HG02943 (cell line): Measurements from ENCODE around the gene SLC5A10.

Experiments used
- ATAC-seq: cut with Tn5 transposase; IDR thresholded peaks from one replicate; pipeline ENCODE4 v1.9.1; 2021; ENCODE audit warnings: mild to moderate bottlenecking, low read depth, moderate library complexity; ENCODE audit not compliant: unreplicated experiment

Gene SLC5A10

GRCh38 chr17:19000531-19001325 is 48.8 kb downstream of the SLC5A10 start:
- no peak for ATAC-seq

- no peak for ATAC-seq
These were observed 50.1 kb downstream of the SLC5A10 start for GRCh38 chr17:19001907-19002590.

- ATAC-seq: no peak
These were observed 51.0 kb downstream of the SLC5A10 start for GRCh38 chr17:19002805-19003542.

- peak; percentile 8 for ATAC-seq
These were observed 51.8 kb downstream of the SLC5A10 start for GRCh38 chr17:19003543-19004420.

GRCh38 chr17:19004421-19005136 is 52.6 kb downstream of the SLC5A10 start, which contains the start of gene FAM83G:
FAM83G (minus strand) TSS chr17:19004764; CDS start chr17:19004041, 723 bp downstream.
- ATAC-seq: peak; percentile 63

GRCh38 chr17:19005137-19005773 is 53.3 kb downstream of the SLC5A10 start:
- ATAC-seq: no peak

- no peak for ATAC-seq
These were observed 53.9 kb downstream of the SLC5A10 start for GRCh38 chr17:19005789-19006430.

GRCh38 chr17:19006698-19007097 is 54.7 kb downstream of the SLC5A10 start:
- no peak for ATAC-seq

- ATAC-seq: no peak
These were observed 58.0 kb downstream of the SLC5A10 start for GRCh38 chr17:19009970-19010369.

GRCh38 chr17:19010729-19011505 is 59.0 kb downstream of the SLC5A10 start:
- ATAC-seq: no peak

- ATAC-seq: no peak
These were observed 59.6 kb downstream of the SLC5A10 start for GRCh38 chr17:19011581-19011980.

- no peak for ATAC-seq
These were observed 60.5 kb downstream of the SLC5A10 start for GRCh38 chr17:19012171-19013080.

- no peak for ATAC-seq
These were observed 61.3 kb downstream of the SLC5A10 start for GRCh38 chr17:19013226-19013625.

GRCh38 chr17:19013806-19014627 is 62.1 kb downstream of the SLC5A10 start:
- no peak for ATAC-seq

- ATAC-seq: no peak
These were observed 62.8 kb downstream of the SLC5A10 start for GRCh38 chr17:19014628-19015215.

GRCh38 chr17:19015428-19015827 is 63.5 kb downstream of the SLC5A10 start:
- no peak for ATAC-seq
